Activated CD4-positive, alpha-beta T cell treated with anti-CD3 and anti-CD28 coated beads, Interleukin-2, Interleukin-6, amounts not matched to agents 100 ng/mL and 50 ng/mL, durations not matched to agents 16 hours and 8 hours (primary cell): ENCODE results near the gene ATP2B3.
"Not testable (repeated sequence)": the region's sequence is repeated elsewhere in the genome, so short reads cannot be mapped to it uniquely, and the experiment has no call there.

Experiments
- DNase-seq: peaks from one replicate; pipeline ENCODE4 v3.0.0-alpha.2; 2020

ATP2B3 gene

GRCh38 chrX:153598541-153599191 lies 81.2 kb downstream of the ATP2B3 start, which contains the start of gene CCNQ:
CCNQ (minus strand) TSS chrX:153599139; CDS start chrX:153599073, 66 bp downstream.
- peak; percentile 31 for DNase-seq

- DNase-seq, result peak; percentile 92
Observed at GRCh38 chrX:153599192-153600031, 82.0 kb downstream of the ATP2B3 start.

GRCh38 chrX:153600032-153600373 lies 82.6 kb downstream of the ATP2B3 start:
- peak; percentile 19 for DNase-seq

GRCh38 chrX:153600921-153601320 lies 83.5 kb downstream of the ATP2B3 start:
- DNase-seq, result no peak

- DNase-seq, result no peak
Observed at GRCh38 chrX:153601511-153602110, 84.2 kb downstream of the ATP2B3 start.

- DNase-seq, result no peak
Observed at GRCh38 chrX:153602601-153603000, 85.2 kb downstream of the ATP2B3 start.

GRCh38 chrX:153603131-153603656 lies 85.8 kb downstream of the ATP2B3 start:
- DNase-seq, result no peak

GRCh38 chrX:153604666-153605380 lies 87.4 kb downstream of the ATP2B3 start:
- not testable (repeated sequence) for DNase-seq

- DNase-seq, result no peak
Observed at GRCh38 chrX:153606503-153606902, 89.1 kb downstream of the ATP2B3 start.

GRCh38 chrX:153608376-153608775 lies 90.9 kb downstream of the ATP2B3 start:
- no peak for DNase-seq

- no peak for DNase-seq
Observed at GRCh38 chrX:153608806-153609205, 91.4 kb downstream of the ATP2B3 start.

- peak; percentile 78 for DNase-seq
Observed at GRCh38 chrX:153609917-153610835, 92.7 kb downstream of the ATP2B3 start.

GRCh38 chrX:153610836-153611213 lies 93.4 kb downstream of the ATP2B3 start:
- DNase-seq, result no peak

- DNase-seq, result no peak
Observed at GRCh38 chrX:153611298-153612095, 94.1 kb downstream of the ATP2B3 start.

- DNase-seq, result no peak
Observed at GRCh38 chrX:153612413-153612812, 95.0 kb downstream of the ATP2B3 start.

- DNase-seq, result no peak
Observed at GRCh38 chrX:153614818-153615217, 97.4 kb downstream of the ATP2B3 start.

GRCh38 chrX:153620576-153620975 lies 103.1 kb downstream of the ATP2B3 start:
- DNase-seq, result no peak

- no peak for DNase-seq
Observed at GRCh38 chrX:153621949-153622598, 104.6 kb downstream of the ATP2B3 start.

GRCh38 chrX:153622661-153623309 lies 105.3 kb downstream of the ATP2B3 start:
- DNase-seq, result no peak
